Neural progenitor cell (in vitro differentiated cells): ENCODE measurements around the gene CD34. TPM values are rescaled to one million over a fixed set of nuclear protein-coding genes. Genes with fewer than 3 reads are reported as not detected.
A peak's percentile ranks its signal among the peaks of the same experiment; 100 is the strongest.

Experiments
- DNase-seq: peaks from one replicate; pipeline ENCODE4 v3.0.0-alpha.2; 2016; ENCODE audit warnings: low spot score
- H2AFZ ChIP-seq: fragments of 200-600 bp; sonication (generic); replicated peaks from 2 replicates; pipeline ENCODE4 v1.6.1; 2016; ENCODE audit warnings: antibody characterized with exemption
- H3F3A ChIP-seq: fragments of 200-600 bp; sonication (generic); 2 replicates; pipeline ENCODE4 v1.6.1; 2016; ENCODE audit warnings: antibody characterized with exemption, low read depth
- H3K27ac ChIP-seq: fragments of 200-600 bp; sonication (generic); 2 replicates; pipeline ENCODE4 v1.5.1; 2016; ENCODE audit warnings: mild to moderate bottlenecking
- H3K27me3 ChIP-seq: fragments of 200-600 bp; sonication (generic); 2 replicates; pipeline ENCODE4 v1.6.1; 2016; ENCODE audit warnings: mild to moderate bottlenecking, moderate library complexity
- H3K36me3 ChIP-seq: fragments of 200-600 bp; sonication (generic); 2 replicates; pipeline ENCODE4 v1.5.1; 2016
- H3K4me1 ChIP-seq: fragments of 200-600 bp; sonication (generic); 2 replicates; pipeline ENCODE4 v1.6.1; 2016; ENCODE audit warnings: mixed run types
- H3K4me2 ChIP-seq: fragments of 200-600 bp; sonication (generic); 2 replicates; pipeline ENCODE4 v1.6.1; 2016
- H3K4me3 ChIP-seq: fragments of 200-600 bp; sonication (generic); 2 replicates; pipeline ENCODE4 v1.5.1; 2016
- H3K79me2 ChIP-seq: fragments of 200-600 bp; sonication (generic); 2 replicates; pipeline ENCODE4 v1.6.1; 2016; ENCODE audit warnings: low read depth
- H3K9ac ChIP-seq: fragments of 200-600 bp; sonication (generic); 2 replicates; pipeline ENCODE4 v1.6.1; 2016
- H3K9me3 ChIP-seq: fragments of 200-600 bp; sonication (generic); 2 replicates; pipeline ENCODE4 v1.5.1; 2016; ENCODE audit warnings: low read depth
- H4K20me1 ChIP-seq: fragments of 200-600 bp; sonication (generic); 2 replicates; pipeline ENCODE4 v1.6.1; 2016; ENCODE audit warnings: low read depth
- H3K27ac Mint-ChIP-seq: 3 replicates; pipeline ENCODE4 v1.8.0; 2021; ENCODE audit warnings: mixed read lengths
- H3K27me3 Mint-ChIP-seq: 2 replicates; pipeline ENCODE4 v1.8.0; 2022; ENCODE audit warnings: low read depth, mild to moderate bottlenecking, inconsistent platforms, moderate library complexity, mixed read lengths; ENCODE audit not compliant: insufficient read depth
- H3K36me3 Mint-ChIP-seq: 3 replicates; pipeline ENCODE4 v1.8.0; 2021; ENCODE audit warnings: mixed read lengths
- H3K4me1 Mint-ChIP-seq: 3 replicates; pipeline ENCODE4 v1.8.0; 2021; ENCODE audit warnings: mixed read lengths
- H3K4me3 Mint-ChIP-seq: 3 replicates; pipeline ENCODE4 v1.8.0; 2021; ENCODE audit warnings: mild to moderate bottlenecking, moderate library complexity, mixed read lengths
- H3K9me3 Mint-ChIP-seq: 3 replicates; pipeline ENCODE4 v1.8.0; 2020; ENCODE audit warnings: mixed read lengths
- CTCF ChIP-seq: fragments of 200-600 bp; sonication (generic); IDR thresholded peaks from 2 replicates; pipeline ENCODE4 v1.5.1; 2017; ENCODE audit warnings: antibody characterized with exemption, mild to moderate bottlenecking
- EZH2 ChIP-seq: fragments of 200-600 bp; sonication (generic); IDR thresholded peaks from 2 replicates; pipeline ENCODE4 v1.6.1; 2017; ENCODE audit warnings: antibody characterized with exemption, mild to moderate bottlenecking, moderate library complexity
- EZH2phosphoT487 ChIP-seq: fragments of 200-600 bp; sonication (generic); IDR thresholded peaks from 2 replicates; pipeline ENCODE4 v1.6.1; 2017; ENCODE audit warnings: antibody characterized with exemption
- total RNA-seq: library from RNA; depleted of rRNA; stranded (reverse); fragments of >200 nt; gene quantifications from 2 replicates; pipeline ENCODE4 v1.2.3, GENCODE V29; 2015; ENCODE audit warnings: low replicate concordance

The CD34 gene
- 0.12 and 0.43 TPM in 2 replicates for total RNA-seq

- Mint-ChIP-seq H3K27ac (no peak within 1 kb of the TSS), H3K27me3 (peaks cover 29% of the 10 kb centered on the region), H3K4me3 (peak within 1 kb of the TSS; percentile 74), H3K36me3 (no peaks in the 10 kb centered on the region), H3K4me1 (peaks cover 13% of the 10 kb centered on the region), H3K9me3 (peaks cover 2% of the 10 kb centered on the region)
- no peaks in the 10 kb centered on the region for H3F3A ChIP-seq
- H4K20me1 ChIP-seq = no peaks in the 10 kb centered on the region
- H3K27ac ChIP-seq = no peak within 1 kb of the TSS
- H3K9me3 ChIP-seq = no peaks in the 10 kb centered on the region
- H3K27me3 ChIP-seq = peaks cover 58% of the 10 kb centered on the region
- peak; percentile 71 for DNase-seq
- TF ChIP-seq EZH2phosphoT487 = peak; percentile 57
- TF ChIP-seq EZH2 = peak; percentile 66
- no peak for TF ChIP-seq CTCF
- peak within 1 kb of the TSS; percentile 80 for H2AFZ ChIP-seq
- peak within 1 kb of the TSS; percentile 88 for H3K4me2 ChIP-seq
- H3K79me2 ChIP-seq = no peaks in the 10 kb centered on the region
- no peak within 1 kb of the TSS for H3K9ac ChIP-seq
- peak within 1 kb of the TSS; percentile 48 for H3K4me3 ChIP-seq
- peaks cover 12% of the 10 kb centered on the region for H3K4me1 ChIP-seq
- no peaks in the 10 kb centered on the region for H3K36me3 ChIP-seq
Observed at GRCh38 chr1:207910591-207911354, at the start of gene CD34. Gene CD34, minus strand, starts transcription at chr1:207911125. Its CDS starts 45 bp downstream, at chr1:207911080.

GRCh38 chr1:207960346-207960745, 49.4 kb upstream of the CD34 start:
- Histone ChIP-seq H3K9ac (no peak overlapping the region), H3K36me3 (no peaks in the 10 kb centered on the region), H4K20me1 (peaks cover 3% of the 10 kb centered on the region), H3K79me2 (no peaks in the 10 kb centered on the region), H3K27ac (no peak overlapping the region), H3K27me3 (peaks cover 98% of the 10 kb centered on the region), H3F3A (peaks cover 5% of the 10 kb centered on the region), H3K4me1 (peaks cover 3% of the 10 kb centered on the region), H3K9me3 (no peaks in the 10 kb centered on the region), H3K4me2 (no peak overlapping the region), H2AFZ (no peak overlapping the region), H3K4me3 (no peak overlapping the region)
- Mint-ChIP-seq H3K4me1 (peaks cover 19% of the 10 kb centered on the region), H3K9me3 (peaks cover 9% of the 10 kb centered on the region), H3K27me3 (peaks cover 26% of the 10 kb centered on the region), H3K27ac (no peak overlapping the region), H3K36me3 (no peaks in the 10 kb centered on the region), H3K4me3 (no peak overlapping the region)
- no peak for TF ChIP-seq EZH2
- no peak for TF ChIP-seq EZH2phosphoT487
- no peak for TF ChIP-seq CTCF
- DNase-seq = no peak

GRCh38 chr1:207959910-207960309, 49.0 kb upstream of the CD34 start:
- no peaks in the 10 kb centered on the region for H3K36me3 Mint-ChIP-seq
- H4K20me1 ChIP-seq = peaks cover under 1% of the 10 kb centered on the region
- H3K4me1 Mint-ChIP-seq = peaks cover 14% of the 10 kb centered on the region
- H3K9me3 ChIP-seq = no peaks in the 10 kb centered on the region
- peak overlapping the region; percentile 89 for H3K4me2 ChIP-seq
- peak overlapping the region; percentile 78 for H3K4me3 Mint-ChIP-seq
- peaks cover 26% of the 10 kb centered on the region for H3K27me3 Mint-ChIP-seq
- no peaks in the 10 kb centered on the region for H3K79me2 ChIP-seq
- H3K36me3 ChIP-seq = no peaks in the 10 kb centered on the region
- H2AFZ ChIP-seq = peak overlapping the region; percentile 86
- TF ChIP-seq EZH2 (no peak), EZH2phosphoT487 (no peak), CTCF (no peak)
- no peak overlapping the region for H3K27ac ChIP-seq
- peak overlapping the region; percentile 59 for H3K4me3 ChIP-seq
- peaks cover 9% of the 10 kb centered on the region for H3K9me3 Mint-ChIP-seq
- H3F3A ChIP-seq = peaks cover under 1% of the 10 kb centered on the region
- H3K27me3 ChIP-seq = peaks cover 98% of the 10 kb centered on the region
- DNase-seq = no peak
- H3K27ac Mint-ChIP-seq = no peak overlapping the region
- H3K9ac ChIP-seq = no peak overlapping the region
- no peaks in the 10 kb centered on the region for H3K4me1 ChIP-seq
